GM06990 (cell line): ENCODE results near the gene FCN1.
"Not testable (repeated sequence)": the region's sequence is repeated elsewhere in the genome, so short reads cannot be mapped to it uniquely, and the experiment has no call there.

Experiments used
- DNase-seq: peaks from one replicate; pipeline ENCODE4 v3.0.0-alpha.2; 2011; ENCODE audit not compliant: insufficient read length; ENCODE audit errors: extremely low read depth
- H3K27me3 ChIP-seq: replicated peaks from 2 replicates; pipeline ENCODE4 v1.6.0; 2011; ENCODE audit warnings: low read length; ENCODE audit not compliant: control insufficient read depth, insufficient read depth
- H3K36me3 ChIP-seq: 2 replicates; pipeline ENCODE4 v1.5.1; 2011; ENCODE audit warnings: low read length; ENCODE audit not compliant: control insufficient read depth, insufficient read depth
- H3K4me3 ChIP-seq: replicated peaks from 2 replicates; pipeline ENCODE4 v1.5.1; 2011; ENCODE audit warnings: low read depth, mild to moderate bottlenecking, control low read depth, low read length
- CTCF ChIP-seq: IDR thresholded peaks from 2 replicates; pipeline ENCODE4 v1.5.1; 2011; ENCODE audit warnings: low read length, control low read depth, mild to moderate bottlenecking, inconsistent platforms; ENCODE audit not compliant: insufficient read depth, poor library complexity, severe bottlenecking

Gene FCN1

DNA sequence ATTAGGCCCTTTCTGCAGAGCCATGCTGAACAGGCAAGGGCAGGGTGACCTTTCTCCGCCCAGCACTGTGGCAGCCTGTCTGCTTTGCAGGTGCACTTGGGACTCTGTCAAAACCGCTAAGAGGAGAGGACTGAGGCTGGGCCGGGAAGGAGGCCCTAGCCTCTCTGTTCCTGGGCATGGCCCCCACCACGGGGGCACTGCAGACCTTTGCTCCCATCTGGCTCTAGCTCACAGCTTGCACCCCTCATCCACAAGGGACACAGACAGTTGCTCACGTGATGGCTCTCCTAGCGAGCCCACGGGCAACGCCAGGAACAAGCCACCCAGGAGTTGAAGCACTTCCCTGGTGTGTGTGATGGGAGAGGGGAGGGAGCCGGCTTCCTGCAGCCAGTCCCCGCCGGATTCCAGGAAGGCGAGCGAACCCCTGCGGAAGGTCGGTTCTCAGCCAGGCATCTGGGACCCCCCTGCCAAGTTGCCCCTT, 43.0 kb upstream of the FCN1 start:
- Histone ChIP-seq H3K36me3 (no peaks in the 10 kb centered on the region), H3K27me3 (no peaks in the 10 kb centered on the region; the same call in 1 of the 2 replicates), H3K4me3 (no peak overlapping the region)
- no peak for DNase-seq
- no peak for TF ChIP-seq CTCF

GRCh38 chr9:134959971-134960310, 42.2 kb upstream of the FCN1 start:
- TF ChIP-seq CTCF, result no peak
- Histone ChIP-seq H3K27me3 (no peaks in the 10 kb centered on the region; the same call in 1 of the 2 replicates), H3K36me3 (no peaks in the 10 kb centered on the region), H3K4me3 (no peak overlapping the region)
- DNase-seq, result no peak

- H3K27me3 ChIP-seq, result no peaks in the 10 kb centered on the region; the same call in 1 of the 2 replicates
- DNase-seq, result no peak
Observed at GRCh38 chr9:134959126-134959970, 41.6 kb upstream of the FCN1 start.

DNA sequence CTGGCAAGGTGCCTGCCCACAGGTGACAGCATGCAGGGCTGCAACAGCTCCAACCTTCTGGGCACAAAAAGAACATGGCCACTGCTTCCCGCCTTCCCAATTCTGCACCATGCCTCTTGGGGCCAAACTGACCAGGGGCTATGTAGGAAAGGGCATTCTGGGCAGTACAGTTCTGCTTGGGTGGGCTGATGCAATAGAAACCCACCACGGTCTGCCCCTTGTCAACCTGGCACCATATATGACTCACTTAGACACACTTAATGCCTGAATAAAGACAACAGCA, 40.2 kb upstream of the FCN1 start:
- no peak for TF ChIP-seq CTCF

More at GRCh38 chr9:134959126-134959970, 41.6 kb upstream of the FCN1 start:
- Histone ChIP-seq H3K4me3 (no peak overlapping the region), H3K36me3 (no peaks in the 10 kb centered on the region)
- TF ChIP-seq CTCF, result no peak

DNA sequence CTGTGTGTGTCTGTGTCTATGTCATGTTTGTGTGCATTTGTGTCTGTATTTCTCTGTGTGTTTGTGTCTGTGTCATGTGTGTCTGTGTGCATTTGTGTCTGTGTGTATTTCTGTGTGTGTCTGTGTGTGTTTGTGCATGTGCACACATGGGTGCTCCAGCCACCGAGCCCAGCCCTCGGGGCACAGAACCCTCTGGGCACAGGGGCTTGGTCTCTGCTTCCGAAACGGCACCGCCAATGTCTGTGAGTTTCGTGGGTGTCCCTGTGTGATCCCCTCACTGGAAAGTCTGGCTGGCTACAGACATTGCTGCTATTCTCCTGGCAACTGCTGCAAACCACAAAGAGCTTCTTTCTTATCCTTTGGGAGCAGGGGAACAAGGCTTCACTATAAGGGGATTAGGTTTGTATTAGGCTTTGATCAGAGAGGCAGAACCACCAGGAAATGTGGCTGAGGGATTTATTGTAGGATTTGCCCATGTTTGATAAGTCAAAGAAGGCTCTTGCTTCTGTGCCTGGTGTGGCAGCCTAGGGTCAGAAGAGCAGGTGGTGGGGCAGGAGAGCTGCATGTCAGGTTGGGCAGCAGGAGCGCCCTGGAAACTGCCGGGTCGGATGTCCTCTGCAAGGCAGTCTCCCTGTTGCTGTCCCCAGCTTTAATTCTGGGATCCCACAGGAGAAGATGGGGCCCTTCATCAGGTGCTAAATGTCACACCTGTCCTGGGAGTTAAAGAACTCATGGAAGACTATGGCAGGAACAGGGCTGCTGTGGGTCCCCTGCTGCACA, 39.6 kb upstream of the FCN1 start:
- TF ChIP-seq CTCF, result no peak
- Histone ChIP-seq H3K36me3 (no peaks in the 10 kb centered on the region), H3K4me3 (no peak overlapping the region), H3K27me3 (no peaks in the 10 kb centered on the region; the same call in 1 of the 2 replicates)
- no peak for DNase-seq

More for the DNA sequence above, 40.2 kb upstream of the FCN1 start:
- no peak overlapping the region for H3K4me3 ChIP-seq
- no peak for DNase-seq
- no peaks in the 10 kb centered on the region; the same call in 1 of the 2 replicates for H3K27me3 ChIP-seq
- H3K36me3 ChIP-seq, result no peaks in the 10 kb centered on the region

DNA sequence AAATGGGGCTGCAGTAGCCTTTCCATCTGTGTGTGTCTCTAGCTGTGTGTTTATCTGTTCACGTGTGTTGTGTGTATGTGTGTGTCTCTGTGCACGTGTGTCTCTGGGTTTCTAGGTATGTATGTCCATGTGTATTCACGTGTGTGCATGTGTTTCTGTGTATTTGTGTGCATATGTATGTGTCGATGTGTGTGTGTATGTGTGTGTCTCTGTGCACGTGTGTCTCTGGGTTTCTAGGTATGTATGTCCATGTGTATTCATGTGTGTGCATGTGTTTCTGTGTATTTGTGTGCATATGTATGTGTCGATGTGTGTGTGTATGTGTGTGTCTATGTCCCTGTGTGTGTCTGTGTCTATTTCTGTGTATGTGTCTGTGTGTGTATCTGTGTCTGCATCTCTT, 38.7 kb upstream of the FCN1 start:
- H3K36me3 ChIP-seq, H3K27me3 ChIP-seq, DNase-seq, H3K4me3 ChIP-seq: not testable (repeated sequence)
